ENCODE measurements around the gene PRKCQ. TPM values are rescaled to one million over a fixed set of nuclear protein-coding genes. Genes with fewer than 3 reads are reported as not detected.

Gene PRKCQ
- polyA plus RNA-seq, 1 donor (not counting 4 experiments of a cell fraction or from before 2014, with no cell fraction given) = 7.5 TPM

DNA sequence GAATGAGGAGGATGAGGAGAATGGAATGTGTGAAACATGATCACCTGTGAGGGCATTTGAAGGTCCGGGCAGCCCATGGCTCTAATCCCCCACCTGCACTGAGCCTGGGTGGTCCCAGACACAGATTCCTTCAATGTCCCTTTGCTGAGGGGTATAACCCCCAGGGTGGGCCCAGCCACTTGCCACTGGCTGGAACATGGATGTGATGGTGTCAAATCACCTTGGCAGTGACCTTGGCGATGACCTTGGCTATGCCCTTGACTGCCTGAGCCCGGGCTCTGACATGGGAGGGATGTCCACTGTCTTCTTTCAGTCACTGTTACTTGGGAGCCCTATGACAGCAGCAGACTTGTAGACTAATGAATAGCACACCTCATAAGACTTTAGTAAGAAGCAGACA lies 44.0 kb downstream of the PRKCQ start:
- Histone ChIP-seq H3K27ac (ENCODE audit: control insufficient read depth, insufficient read depth, low read length) (no peak overlapping the region), H3K9me3 (ENCODE audit: control insufficient read depth, low read depth, low read length) (no peaks in the 10 kb centered on the region), H3K4me2 (ENCODE audit: control insufficient read depth, extremely low read depth, insufficient read depth, low read depth, low read length) (no peak overlapping the region), H3K27me3 (ENCODE audit: control insufficient read depth, extremely low read depth, insufficient read depth, low read length) (no peaks in the 10 kb centered on the region), H3K4me3 (ENCODE audit: control insufficient read depth in 2 of 3, extremely low read depth in 1 of 3, insufficient read depth in 2 of 3, low read depth in 1 of 3, low read length in 3 of 3) (no peak overlapping the region), H3K9ac (ENCODE audit: control insufficient read depth, extremely low read depth, insufficient read depth, low read length) (no peak overlapping the region), H3K36me3 (ENCODE audit: control insufficient read depth in 2 of 2, extremely low read depth in 1 of 2, insufficient read depth in 2 of 2, low read length in 2 of 2) (no peaks in the 10 kb centered on the region), H3K4me1 (ENCODE audit: control insufficient read depth, extremely low read depth, insufficient read depth, low read length) (no peaks in the 10 kb centered on the region), H3K79me2 (ENCODE audit: control insufficient read depth, insufficient read depth, low read length) (no peaks in the 10 kb centered on the region), H2AFZ (ENCODE audit: control insufficient read depth, low read length) (no peak overlapping the region), H3K9me1 (ENCODE audit: control insufficient read depth, extremely low read depth, insufficient read depth, low read length) (no peaks in the 10 kb centered on the region), H4K20me1 (ENCODE audit: control insufficient read depth, extremely low read depth, insufficient read depth, low read length) (no peaks in the 10 kb centered on the region)
- dilution Hi-C loops (cut with MboI; ENCODE audit: extremely low pct_ligation_motif_present, low sequenced_read_pairs) = no loop called here
- DNase-seq (ENCODE audit: low read depth, low spot score) = no peak
- TF ChIP-seq, protein P1, sequence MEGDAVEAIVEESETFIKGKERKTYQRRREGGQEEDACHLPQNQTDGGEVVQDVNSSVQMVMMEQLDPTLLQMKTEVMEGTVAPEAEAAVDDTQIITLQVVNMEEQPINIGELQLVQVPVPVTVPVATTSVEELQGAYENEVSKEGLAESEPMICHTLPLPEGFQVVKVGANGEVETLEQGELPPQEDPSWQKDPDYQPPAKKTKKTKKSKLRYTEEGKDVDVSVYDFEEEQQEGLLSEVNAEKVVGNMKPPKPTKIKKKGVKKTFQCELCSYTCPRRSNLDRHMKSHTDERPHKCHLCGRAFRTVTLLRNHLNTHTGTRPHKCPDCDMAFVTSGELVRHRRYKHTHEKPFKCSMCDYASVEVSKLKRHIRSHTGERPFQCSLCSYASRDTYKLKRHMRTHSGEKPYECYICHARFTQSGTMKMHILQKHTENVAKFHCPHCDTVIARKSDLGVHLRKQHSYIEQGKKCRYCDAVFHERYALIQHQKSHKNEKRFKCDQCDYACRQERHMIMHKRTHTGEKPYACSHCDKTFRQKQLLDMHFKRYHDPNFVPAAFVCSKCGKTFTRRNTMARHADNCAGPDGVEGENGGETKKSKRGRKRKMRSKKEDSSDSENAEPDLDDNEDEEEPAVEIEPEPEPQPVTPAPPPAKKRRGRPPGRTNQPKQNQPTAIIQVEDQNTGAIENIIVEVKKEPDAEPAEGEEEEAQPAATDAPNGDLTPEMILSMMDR (optimal IDR thresholded peaks at IDR 0.05 in 1 of 3, IDR thresholded peaks at IDR 0.05 in 1 of 3, conservative IDR thresholded peaks at IDR 0.05 in 1 of 3; ENCODE audit: extremely low read depth in 1 of 3, insufficient read depth in 2 of 3, low read length in 3 of 3) = no peak
- no peak for TF ChIP-seq EZH2 (IDR thresholded peaks at IDR 0.05; ENCODE audit: low read length)
- FAIRE-seq = no peak

- H3K9me3 ChIP-seq (ENCODE audit: control insufficient read depth, low read depth, low read length) = no peaks in the 10 kb centered on the region
- FAIRE-seq = no peak
- no peak overlapping the region for H3K9ac ChIP-seq (ENCODE audit: control insufficient read depth, extremely low read depth, insufficient read depth, low read length)
- H3K4me3 ChIP-seq (ENCODE audit: control insufficient read depth in 2 of 3, extremely low read depth in 1 of 3, insufficient read depth in 2 of 3, low read depth in 1 of 3, low read length in 3 of 3) = no peak overlapping the region
- H3K4me1 ChIP-seq (ENCODE audit: control insufficient read depth, extremely low read depth, insufficient read depth, low read length) = no peaks in the 10 kb centered on the region
- dilution Hi-C loops (cut with MboI; ENCODE audit: extremely low pct_ligation_motif_present, low sequenced_read_pairs) = no loop called here
- no peak overlapping the region for H2AFZ ChIP-seq (ENCODE audit: control insufficient read depth, low read length)
- H3K9me1 ChIP-seq (ENCODE audit: control insufficient read depth, extremely low read depth, insufficient read depth, low read length) = no peaks in the 10 kb centered on the region
- H3K27ac ChIP-seq (ENCODE audit: control insufficient read depth, insufficient read depth, low read length) = no peak overlapping the region
- no peaks in the 10 kb centered on the region for H3K27me3 ChIP-seq (ENCODE audit: control insufficient read depth, extremely low read depth, insufficient read depth, low read length)
- TF ChIP-seq, protein P1 (optimal IDR thresholded peaks at IDR 0.05 in 1 of 3, IDR thresholded peaks at IDR 0.05 in 1 of 3, conservative IDR thresholded peaks at IDR 0.05 in 1 of 3; ENCODE audit: extremely low read depth in 1 of 3, insufficient read depth in 2 of 3, low read length in 3 of 3) = no peak
- TF ChIP-seq EZH2 (IDR thresholded peaks at IDR 0.05; ENCODE audit: low read length) = no peak
- DNase-seq (ENCODE audit: low read depth, low spot score) = no peak
- H3K4me2 ChIP-seq (ENCODE audit: control insufficient read depth, extremely low read depth, insufficient read depth, low read depth, low read length) = no peak overlapping the region
- H4K20me1 ChIP-seq (ENCODE audit: control insufficient read depth, extremely low read depth, insufficient read depth, low read length) = no peaks in the 10 kb centered on the region
- no peaks in the 10 kb centered on the region for H3K36me3 ChIP-seq (ENCODE audit: control insufficient read depth in 2 of 2, extremely low read depth in 1 of 2, insufficient read depth in 2 of 2, low read length in 2 of 2)
- no peaks in the 10 kb centered on the region for H3K79me2 ChIP-seq (ENCODE audit: control insufficient read depth, insufficient read depth, low read length)
Observed at GRCh38 chr10:6535156-6535764, 44.8 kb downstream of the PRKCQ start.

Measured in keratinocyte (primary cell).